Pons (tissue), 1 donor: ENCODE data around the gene EEFSEC.

Experiments
- DNase-seq: peaks from one replicate; pipeline ENCODE4 v3.0.0-alpha.2; 2016; ENCODE audit warnings: low spot score

EEFSEC gene

GRCh38 chr3:128242818-128243601 is 89.7 kb downstream of the EEFSEC start:
- DNase-seq, result no peak

GRCh38 chr3:128243602-128244504 is 90.6 kb downstream of the EEFSEC start:
- DNase-seq, result no peak

- no peak for DNase-seq
These were observed 92.2 kb downstream of the EEFSEC start for GRCh38 chr3:128245460-128245859.

- no peak for DNase-seq
These were observed 94.6 kb downstream of the EEFSEC start for GRCh38 chr3:128247666-128248409.

- DNase-seq, result no peak
These were observed 98.8 kb downstream of the EEFSEC start for GRCh38 chr3:128252083-128252482.

- no peak for DNase-seq
These were observed 99.9 kb downstream of the EEFSEC start for GRCh38 chr3:128253150-128253549.

GRCh38 chr3:128254066-128254590 is 100.8 kb downstream of the EEFSEC start:
- DNase-seq, result no peak

- DNase-seq, result no peak
These were observed 101.7 kb downstream of the EEFSEC start for GRCh38 chr3:128254967-128255366.

GRCh38 chr3:128256131-128256530 is 102.8 kb downstream of the EEFSEC start:
- no peak for DNase-seq

GRCh38 chr3:128257632-128258031 is 104.4 kb downstream of the EEFSEC start:
- DNase-seq, result no peak

- no peak for DNase-seq
These were observed 107.0 kb downstream of the EEFSEC start for GRCh38 chr3:128260275-128260674.

GRCh38 chr3:128262457-128262856 is 109.2 kb downstream of the EEFSEC start:
- no peak for DNase-seq

- no peak for DNase-seq
These were observed 109.8 kb downstream of the EEFSEC start for GRCh38 chr3:128263118-128263517.

GRCh38 chr3:128263946-128264345 is 110.7 kb downstream of the EEFSEC start:
- no peak for DNase-seq

- DNase-seq, result no peak
These were observed 113.2 kb downstream of the EEFSEC start for GRCh38 chr3:128266453-128266852.

GRCh38 chr3:128267541-128267940 is 114.3 kb downstream of the EEFSEC start:
- DNase-seq, result no peak

GRCh38 chr3:128269006-128269775 is 115.9 kb downstream of the EEFSEC start:
- no peak for DNase-seq

GRCh38 chr3:128269796-128270195 is 116.5 kb downstream of the EEFSEC start:
- DNase-seq, result no peak

GRCh38 chr3:128270559-128271492 is 117.5 kb downstream of the EEFSEC start:
- no peak for DNase-seq
